HG03159 (cell line): ENCODE data around the gene RPN1.
"Not testable (repeated sequence)": the region's sequence is repeated elsewhere in the genome, so short reads cannot be mapped to it uniquely, and the experiment has no call there.

Experiments used
- ATAC-seq: cut with Tn5 transposase; IDR thresholded peaks from one replicate; pipeline ENCODE4 v1.9.1; 2021; ENCODE audit warnings: mild to moderate bottlenecking, moderate library complexity; ENCODE audit not compliant: unreplicated experiment

RPN1 gene

DNA sequence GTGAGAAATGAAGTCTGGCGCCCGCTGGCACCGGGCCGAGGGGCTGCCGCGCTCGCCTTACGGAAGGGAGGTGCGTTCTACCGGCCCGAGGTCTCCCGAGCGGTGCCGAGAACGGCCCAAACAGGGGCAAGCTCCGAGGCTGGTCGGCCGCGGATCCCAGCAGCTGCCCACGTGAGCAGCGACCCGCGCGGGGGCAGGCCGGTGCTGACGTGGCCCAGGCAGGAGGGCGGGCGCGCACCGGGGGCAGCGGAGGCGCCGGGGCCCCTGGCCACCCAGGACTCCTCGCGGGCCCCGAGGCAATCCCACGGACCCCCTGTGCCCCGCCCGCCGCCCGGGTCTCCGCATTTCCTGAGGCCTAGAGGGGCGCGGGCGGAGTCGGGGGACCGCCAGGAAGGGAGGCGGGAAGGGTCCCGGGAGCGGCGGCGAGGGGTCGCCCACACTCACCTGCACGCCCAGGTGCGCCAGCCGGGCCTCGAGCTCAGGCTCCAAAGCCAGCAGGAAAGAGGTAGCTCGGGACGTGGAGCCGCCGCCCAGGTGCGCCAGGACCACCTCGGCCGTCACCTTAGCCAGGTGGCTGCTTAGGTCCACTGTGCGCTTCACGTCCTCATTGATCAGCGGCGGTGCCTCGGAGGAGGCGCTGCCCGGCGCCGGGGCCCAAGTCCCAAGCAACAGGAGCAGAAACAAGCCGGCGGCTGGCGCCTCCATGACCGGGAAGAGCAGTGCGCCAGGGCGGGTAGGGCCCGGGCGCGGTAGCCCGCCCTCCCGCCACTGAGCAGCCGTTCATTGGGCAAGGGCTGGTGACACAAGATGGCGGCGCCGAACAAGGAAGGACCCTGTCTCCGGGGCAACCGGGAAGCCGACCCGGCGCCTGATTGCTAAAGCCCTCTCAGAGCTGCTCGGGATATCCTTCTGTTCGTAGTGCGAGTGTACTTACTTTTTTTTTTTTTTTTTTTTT lies at the start of gene RPN1:
RPN1 (minus strand) TSS at position 723 of the 955 bp plus-strand sequence; CDS start at position 705, 18 bp downstream.
- ATAC-seq, result peak; percentile 88

DNA sequence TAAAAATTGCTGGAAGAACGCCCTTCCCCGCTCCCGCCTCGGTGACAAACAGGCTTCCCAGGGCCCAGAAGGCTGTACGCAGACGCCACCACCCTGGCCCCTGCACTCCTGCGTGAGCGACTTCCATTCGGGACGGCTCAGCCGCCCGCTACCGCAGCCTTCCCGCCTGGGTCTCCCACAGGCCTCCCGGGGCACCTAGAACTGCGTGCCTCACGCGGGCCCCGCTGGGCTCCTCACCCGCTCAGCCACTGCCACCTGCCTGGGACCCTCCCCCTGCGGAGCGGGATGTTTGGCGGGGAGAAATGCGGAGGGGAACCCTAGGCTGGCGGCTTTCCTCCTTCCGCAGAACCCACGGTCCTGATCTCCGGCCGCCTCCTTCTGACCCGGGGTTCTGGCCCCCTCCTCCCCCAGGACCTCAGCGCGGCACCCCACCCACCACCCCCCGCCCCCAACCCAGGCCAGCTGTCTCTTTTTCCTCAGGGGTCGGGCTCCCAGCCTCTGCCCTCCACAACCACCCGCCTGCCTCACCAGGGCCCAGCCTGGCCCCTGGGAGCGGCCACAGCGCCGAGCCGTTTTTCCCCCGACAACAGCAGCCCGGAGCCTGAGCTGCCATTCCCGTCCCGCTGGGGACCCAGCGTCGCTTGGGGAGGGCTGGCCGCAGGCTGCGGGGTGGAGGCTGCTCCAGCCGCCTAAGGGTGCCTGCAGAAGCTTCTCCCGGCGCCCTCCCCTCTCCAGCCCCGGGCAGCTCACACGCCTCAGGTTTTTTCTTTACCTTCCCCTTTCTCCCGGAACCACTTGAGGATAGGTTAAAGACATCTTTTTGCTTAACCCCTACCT lies 47.8 kb upstream of the RPN1 start:
- ATAC-seq, result no peak

DNA sequence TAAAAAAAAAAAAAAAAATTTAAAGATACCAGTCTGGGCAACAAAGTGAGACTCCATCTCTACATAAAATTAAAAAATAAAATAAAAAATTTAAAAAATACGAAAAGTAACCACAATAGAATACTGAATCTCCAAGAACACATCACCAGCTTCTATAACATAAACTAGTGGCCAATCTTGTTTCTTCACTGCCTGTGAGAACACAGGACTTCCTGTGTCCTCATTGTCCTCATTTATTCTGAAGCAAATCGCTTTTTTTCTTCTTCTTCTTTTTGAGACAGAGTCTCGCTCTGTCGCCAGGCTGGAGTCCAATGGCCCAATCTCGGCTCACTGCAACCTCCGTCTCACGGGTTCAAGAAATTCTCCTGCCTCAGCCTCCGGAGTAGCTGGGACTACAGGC lies 46.7 kb upstream of the RPN1 start:
- ATAC-seq, result no peak

- ATAC-seq, result no peak
Observed at GRCh38 chr3:128693696-128694095, 43.1 kb upstream of the RPN1 start.

- no peak for ATAC-seq
Observed at GRCh38 chr3:128689060-128689459, 38.4 kb upstream of the RPN1 start.

- no peak for ATAC-seq
Observed at GRCh38 chr3:128686465-128686864, 35.8 kb upstream of the RPN1 start.

- ATAC-seq, result no peak
Observed at GRCh38 chr3:128684986-128685726, 34.5 kb upstream of the RPN1 start.

- ATAC-seq, result no peak
Observed at GRCh38 chr3:128683957-128684356, 33.3 kb upstream of the RPN1 start.

DNA sequence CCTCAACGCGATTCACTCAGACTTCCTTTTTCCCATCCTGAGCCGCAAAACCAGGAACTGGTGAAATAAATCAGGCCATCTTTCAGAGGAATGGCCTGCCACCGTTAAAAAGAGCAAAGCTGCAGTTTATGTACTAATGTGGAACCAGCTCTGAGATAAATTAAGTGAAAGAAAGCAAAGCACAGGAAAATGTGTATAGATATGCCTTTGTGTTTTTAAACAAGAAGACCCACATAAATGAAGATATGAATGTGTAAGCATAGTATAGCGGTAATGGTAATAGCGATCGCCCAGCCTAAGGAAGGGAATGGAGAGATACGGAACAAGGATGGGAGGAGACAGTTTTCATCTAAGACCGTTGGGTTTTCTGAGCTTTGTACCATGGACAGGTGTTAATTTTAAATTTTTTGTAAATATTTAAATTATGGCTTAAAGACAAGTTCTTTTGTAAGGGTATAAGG lies 30.8 kb upstream of the RPN1 start:
- no peak for ATAC-seq

DNA sequence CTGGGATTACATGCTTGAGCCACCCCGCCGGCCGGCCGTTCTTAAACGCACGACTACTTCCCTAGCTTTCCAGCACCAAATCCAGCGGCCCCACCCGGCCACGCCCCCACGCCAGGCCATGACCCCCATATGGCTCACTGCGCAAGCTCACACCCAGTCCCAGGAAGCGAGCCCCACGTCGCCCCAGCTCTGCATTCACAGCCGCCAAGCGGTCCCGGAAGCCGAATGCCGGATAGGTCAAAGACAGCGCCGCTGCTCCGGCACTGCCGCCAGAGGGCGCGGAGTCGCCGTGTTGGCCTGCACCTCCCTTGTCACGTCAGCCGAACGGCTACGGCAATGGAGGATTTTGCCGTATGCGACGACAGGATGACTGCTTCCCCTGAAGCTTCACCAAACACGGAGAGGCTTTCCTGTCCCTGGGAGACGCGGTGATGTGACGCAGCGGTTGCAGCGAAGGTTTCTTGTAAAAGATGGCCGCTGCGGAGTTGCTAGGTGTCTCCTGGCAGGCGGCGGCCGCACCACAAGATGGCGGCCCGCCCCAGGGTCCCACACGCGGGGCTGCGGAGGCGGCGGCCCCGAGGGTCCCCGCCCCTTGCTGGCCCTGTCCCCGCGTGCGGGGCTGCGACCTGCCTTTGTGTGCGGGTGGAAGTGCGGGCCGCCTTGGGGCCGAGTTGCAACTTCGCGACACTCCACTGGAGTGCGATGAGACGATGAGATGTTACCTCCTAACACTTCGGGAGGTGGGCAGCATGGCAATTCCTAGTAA lies 30.2 kb upstream of the RPN1 start:
- ATAC-seq, result peak; percentile 94

GRCh38 chr3:128679338-128679737 lies 28.7 kb upstream of the RPN1 start:
- no peak for ATAC-seq

DNA sequence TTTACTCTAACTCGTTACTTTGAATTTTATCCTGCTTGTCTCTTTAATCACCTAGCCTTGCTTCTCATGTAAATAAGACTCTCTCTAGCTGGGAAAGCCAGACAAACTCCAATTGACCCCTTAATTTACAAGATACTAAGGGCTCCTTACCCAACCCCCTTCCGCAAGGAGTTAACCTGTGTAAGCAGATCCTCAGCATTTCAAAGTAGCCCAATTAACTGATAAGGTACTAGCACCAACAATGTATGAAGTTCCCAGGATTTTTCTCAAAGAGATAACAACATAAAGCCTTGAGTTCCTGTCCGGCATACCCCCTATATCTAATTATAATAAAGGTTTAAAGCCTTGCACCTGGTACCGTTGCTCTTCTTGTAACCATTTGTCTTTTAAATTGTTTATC lies 25.2 kb upstream of the RPN1 start:
- ATAC-seq, result not testable (repeated sequence)

DNA sequence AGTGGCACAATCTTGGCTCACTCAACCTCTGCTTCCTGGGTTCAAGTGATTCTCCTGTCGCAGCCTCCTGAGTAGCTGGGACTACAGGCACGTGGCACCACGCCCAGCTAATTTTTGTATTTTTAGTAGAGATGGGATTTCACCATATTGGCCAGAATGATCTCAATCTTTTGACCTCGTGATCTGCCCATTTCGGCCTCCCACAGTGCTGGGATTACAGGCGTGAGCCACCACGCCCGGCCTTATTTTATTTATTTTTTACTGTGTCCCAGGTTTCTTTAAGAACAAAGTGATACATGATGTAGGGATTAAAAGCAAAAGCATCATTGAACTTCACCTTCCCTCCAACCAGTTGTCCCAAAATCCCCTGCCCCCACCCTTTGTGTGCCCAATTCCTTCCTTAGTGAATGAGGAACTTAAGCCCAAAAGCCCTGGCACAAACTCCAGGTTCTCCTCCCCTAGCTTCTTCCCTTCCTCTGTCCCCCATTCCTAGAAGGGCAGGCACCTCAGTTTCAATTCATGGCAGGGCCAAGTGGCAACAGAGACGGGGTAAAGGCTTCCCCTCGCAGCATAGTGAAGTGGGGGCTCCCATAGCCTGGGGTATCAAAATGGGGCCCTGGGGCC lies 23.7 kb upstream of the RPN1 start:
- ATAC-seq, result no peak

DNA sequence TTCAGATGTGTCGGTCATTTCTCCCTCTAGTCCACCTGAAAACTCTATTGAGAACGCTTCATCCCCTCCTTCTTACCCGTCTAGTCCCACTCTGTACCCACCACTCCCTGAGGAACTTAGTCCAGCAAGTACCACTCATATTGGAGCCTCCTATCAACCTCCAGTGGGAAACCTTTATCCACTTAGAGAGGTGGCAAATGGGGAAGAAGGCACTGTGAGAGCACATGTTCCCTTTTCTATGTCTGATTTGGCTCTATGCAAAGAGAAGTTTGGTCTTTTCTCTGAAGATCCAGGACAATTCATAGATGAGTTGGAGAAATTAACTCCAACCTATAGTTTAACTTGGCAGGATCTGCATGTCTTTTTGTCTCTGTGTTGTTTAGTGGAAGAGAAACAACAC lies 17.0 kb upstream of the RPN1 start:
- no peak for ATAC-seq

DNA sequence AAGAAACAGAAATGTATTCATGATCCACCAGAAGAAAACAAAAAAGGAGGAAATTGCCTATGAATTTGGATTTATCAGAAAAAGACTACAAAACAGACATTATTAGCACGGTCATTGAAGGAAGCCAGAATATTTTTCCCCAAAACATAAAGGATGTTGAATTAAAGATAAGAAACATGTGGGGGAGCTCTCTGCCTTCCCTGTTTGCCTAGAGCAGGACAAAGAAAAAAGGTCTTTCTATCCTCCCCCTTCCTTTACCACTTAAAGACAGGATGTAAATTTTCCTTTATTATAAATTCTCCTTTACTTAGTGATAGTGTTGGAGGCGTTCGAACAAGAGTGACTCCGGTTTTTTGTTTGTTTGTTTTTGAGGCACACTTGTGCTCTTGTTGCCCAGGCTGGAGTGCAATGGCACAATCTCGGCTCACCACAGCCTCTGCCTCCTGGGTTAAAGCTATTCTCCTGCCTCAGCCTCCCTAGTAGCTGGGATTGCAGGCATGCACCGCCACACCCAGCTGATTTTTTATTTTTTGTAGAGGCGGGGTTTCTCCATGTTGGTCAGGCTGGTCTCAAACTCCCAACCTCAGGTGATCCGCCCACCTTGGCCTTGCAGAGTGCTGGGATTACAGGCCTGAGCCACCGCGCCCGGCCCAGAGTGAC lies 14.9 kb upstream of the RPN1 start:
- ATAC-seq, result no peak

DNA sequence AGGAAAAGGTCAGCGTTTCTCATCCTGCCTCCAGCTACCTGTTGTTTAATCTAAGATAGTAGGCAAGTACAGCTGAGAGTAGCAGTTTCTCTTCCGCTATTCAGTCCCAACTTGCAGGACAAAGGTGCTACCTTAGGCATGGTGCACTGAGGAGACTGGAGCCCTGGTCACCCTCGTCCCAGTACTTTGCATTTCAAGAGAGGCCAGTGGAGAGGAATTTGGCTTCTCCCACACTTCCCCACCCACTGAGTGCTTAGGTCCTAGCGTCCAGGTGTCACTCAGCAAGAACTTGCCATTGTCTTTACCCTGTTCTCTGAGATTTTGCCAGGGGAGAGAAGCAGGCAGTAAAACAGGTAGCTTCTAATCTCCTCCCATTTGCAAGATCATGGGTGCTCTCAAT lies 12.5 kb upstream of the RPN1 start:
- no peak for ATAC-seq

- ATAC-seq, result no peak
Observed at GRCh38 chr3:128655531-128655930, 4.9 kb upstream of the RPN1 start.

DNA sequence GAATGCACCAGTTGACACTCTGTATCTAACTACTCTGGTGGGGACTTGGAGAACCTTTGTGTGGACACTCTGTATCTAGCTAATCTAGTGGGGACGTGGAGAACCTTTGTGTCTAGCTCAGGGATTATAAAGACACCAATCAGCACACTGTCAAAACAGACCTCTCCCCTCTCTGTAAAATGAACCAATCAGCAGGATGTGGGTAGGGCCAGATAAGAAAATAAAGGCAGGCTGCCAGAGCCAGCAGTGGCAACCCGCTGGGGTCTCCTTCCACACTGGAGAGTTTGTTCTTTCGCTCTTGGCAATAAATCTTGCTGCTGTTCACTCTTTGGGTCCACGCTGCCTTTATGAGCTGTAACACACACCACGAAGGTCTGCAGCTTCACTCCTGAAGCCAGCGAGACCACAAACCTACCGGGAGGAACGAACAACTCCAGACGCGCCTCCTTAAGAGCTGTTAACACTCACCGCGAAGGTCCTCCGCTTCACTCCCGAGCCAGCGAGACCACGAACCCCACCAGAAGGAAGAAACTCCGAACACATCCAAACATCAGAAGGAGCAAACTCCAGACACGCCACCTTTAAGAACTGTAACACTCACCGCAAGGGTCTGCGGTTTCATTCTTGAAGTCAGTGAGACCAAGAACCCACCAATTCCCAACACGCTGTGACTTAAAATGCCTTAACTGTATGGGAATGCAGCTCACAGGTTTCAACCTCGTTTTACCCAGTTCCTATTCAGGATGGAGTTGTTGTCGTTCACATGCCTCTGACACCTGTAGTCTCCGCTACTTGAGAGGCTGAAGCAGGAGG lies 3.6 kb upstream of the RPN1 start:
- not testable (repeated sequence) for ATAC-seq
